Measurements from ENCODE around the gene NEK7. TPM values are rescaled to one million over a fixed set of nuclear protein-coding genes. Genes with fewer than 3 reads are reported as not detected.

The NEK7 gene
- total RNA-seq, 3 donors from 2014 or later, result 82.3 to 187 (median 105) TPM

DNA sequence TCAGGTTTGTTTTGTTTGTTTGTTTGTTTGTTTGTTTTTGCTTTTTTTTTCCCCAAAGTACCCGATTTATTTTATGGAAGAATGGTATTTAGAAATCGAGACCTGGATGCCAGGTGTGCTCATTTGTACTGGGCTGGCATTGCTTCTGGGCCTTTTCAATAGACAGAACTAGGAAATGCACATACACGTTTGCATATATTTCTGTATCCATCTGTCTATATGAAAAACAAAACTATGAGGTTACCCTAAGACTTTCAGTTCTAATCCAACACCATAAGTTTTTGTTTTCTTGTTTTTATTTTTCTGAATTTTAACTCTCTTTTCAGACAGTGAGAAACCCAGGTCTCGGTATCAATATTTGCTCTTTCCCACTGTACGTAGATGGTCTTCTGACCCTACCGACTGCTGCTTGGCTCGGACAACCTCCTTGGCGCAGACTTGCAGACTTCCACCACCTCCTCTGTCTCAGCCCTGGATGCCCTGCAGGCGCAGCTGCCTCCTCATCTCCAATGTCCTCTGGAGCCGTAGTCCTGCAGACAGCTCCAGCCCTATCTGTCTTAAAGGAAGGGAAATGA is 171.7 kb downstream of the NEK7 start:
- DNase-seq (ENCODE audit: low spot score in 2 of 2), result no peak
- Histone ChIP-seq H3K9me3 (no peaks in the 10 kb centered on the region), H3K4me1 (no peaks in the 10 kb centered on the region), H3K27ac (no peak overlapping the region), H3K27me3 (no peaks in the 10 kb centered on the region), H3K4me3 (no peak overlapping the region), H3K36me3 (no peaks in the 10 kb centered on the region)
- intact Hi-C loops (cut with DNase I; ENCODE audit: low total_unique reads), result no loop called here
- TF ChIP-seq POLR2AphosphoS5 (IDR thresholded peaks at IDR 0.05) (no peak), POLR2A (IDR thresholded peaks at IDR 0.05) (no peak)
- TF ChIP-seq, protein P1, sequence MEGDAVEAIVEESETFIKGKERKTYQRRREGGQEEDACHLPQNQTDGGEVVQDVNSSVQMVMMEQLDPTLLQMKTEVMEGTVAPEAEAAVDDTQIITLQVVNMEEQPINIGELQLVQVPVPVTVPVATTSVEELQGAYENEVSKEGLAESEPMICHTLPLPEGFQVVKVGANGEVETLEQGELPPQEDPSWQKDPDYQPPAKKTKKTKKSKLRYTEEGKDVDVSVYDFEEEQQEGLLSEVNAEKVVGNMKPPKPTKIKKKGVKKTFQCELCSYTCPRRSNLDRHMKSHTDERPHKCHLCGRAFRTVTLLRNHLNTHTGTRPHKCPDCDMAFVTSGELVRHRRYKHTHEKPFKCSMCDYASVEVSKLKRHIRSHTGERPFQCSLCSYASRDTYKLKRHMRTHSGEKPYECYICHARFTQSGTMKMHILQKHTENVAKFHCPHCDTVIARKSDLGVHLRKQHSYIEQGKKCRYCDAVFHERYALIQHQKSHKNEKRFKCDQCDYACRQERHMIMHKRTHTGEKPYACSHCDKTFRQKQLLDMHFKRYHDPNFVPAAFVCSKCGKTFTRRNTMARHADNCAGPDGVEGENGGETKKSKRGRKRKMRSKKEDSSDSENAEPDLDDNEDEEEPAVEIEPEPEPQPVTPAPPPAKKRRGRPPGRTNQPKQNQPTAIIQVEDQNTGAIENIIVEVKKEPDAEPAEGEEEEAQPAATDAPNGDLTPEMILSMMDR (IDR thresholded peaks at IDR 0.05), result no peak

DNA sequence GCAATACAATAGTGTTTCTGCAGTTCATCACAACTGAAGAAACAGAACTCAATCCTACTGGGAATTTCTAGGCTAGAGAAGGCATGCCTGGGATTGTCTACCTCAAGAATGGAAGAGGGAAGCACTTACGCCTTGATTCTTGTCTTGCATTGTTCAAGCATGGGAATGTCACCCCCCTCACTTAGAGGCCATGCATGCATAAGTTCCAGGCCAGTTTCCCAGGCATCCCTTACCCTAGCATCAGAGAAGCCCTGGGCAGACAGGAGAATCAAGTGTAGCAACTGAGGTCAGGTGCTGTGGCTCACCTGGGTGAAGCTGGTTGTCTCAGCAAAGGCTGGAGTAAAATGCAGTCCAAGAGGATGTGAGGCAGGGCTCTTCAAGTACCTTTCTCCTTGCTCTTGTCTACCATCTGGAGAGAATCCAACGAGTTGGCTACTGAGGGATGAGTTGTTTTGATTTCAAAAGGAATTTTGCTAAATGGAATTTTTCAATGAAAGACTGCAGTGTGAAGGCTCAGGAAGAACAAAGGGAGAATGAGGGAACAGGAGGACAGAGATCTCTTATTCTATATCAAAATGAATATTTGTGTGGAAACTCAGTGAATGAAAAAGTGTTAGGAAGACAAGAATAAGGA is 174.3 kb downstream of the NEK7 start:
- Histone ChIP-seq H3K9me3 (no peaks in the 10 kb centered on the region), H3K4me3 (no peak overlapping the region), H3K36me3 (no peaks in the 10 kb centered on the region), H3K4me1 (no peaks in the 10 kb centered on the region), H3K27ac (no peak overlapping the region), H3K27me3 (no peaks in the 10 kb centered on the region)
- TF ChIP-seq, protein P1 (IDR thresholded peaks at IDR 0.05), result no peak
- TF ChIP-seq POLR2A (IDR thresholded peaks at IDR 0.05), result no peak
- no peak for TF ChIP-seq POLR2AphosphoS5 (IDR thresholded peaks at IDR 0.05)
- intact Hi-C loops (cut with DNase I; ENCODE audit: low total_unique reads), result no loop called here
- DNase-seq (ENCODE audit: low spot score in 2 of 2), result no peak

DNA sequence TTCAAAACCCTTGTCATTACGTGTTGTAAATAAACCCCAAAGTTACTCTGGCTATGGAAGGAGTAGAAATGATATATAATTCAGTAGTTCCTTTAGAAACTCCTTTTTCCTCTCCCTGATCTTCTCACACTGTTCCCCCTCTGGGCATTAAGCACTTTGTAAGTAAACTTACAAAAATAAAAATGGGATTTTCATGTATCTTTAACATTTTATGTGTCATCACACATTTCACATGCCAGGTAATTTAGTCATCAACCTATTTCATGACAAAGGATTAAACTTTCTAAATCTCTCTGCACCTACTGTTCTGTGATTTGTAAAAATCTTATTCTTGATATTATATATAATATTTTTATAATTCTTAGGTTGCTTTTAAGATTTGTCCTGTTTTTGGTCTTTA is 176.9 kb downstream of the NEK7 start:
- Histone ChIP-seq H3K27ac (no peak overlapping the region), H3K27me3 (no peaks in the 10 kb centered on the region), H3K4me3 (no peak overlapping the region), H3K36me3 (no peaks in the 10 kb centered on the region), H3K9me3 (no peaks in the 10 kb centered on the region), H3K4me1 (no peaks in the 10 kb centered on the region)
- no peak for DNase-seq (ENCODE audit: low spot score in 2 of 2)
- TF ChIP-seq POLR2AphosphoS5 (IDR thresholded peaks at IDR 0.05) (no peak), POLR2A (IDR thresholded peaks at IDR 0.05) (no peak)
- TF ChIP-seq, protein P1 (IDR thresholded peaks at IDR 0.05), result no peak
- intact Hi-C loops (cut with DNase I; ENCODE audit: low total_unique reads), result no loop called here

DNA sequence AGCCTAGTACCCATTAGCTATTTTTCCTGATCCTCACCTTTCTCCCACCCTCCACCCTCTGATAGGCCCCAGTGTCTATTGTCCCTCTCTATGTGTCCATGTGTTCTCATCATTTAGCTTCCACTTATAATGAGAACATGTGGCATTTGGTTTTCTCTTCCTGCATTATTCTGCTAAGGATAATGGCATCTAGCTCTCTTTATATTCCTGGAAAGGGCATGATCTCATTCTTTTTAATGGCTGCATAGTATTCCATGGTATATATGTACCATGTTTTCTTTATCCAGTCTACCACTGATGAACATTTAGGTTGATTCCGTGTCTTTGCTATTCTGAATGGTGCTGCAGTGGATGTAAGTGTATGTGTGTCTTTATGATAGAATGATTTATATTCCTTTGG is 178.9 kb downstream of the NEK7 start:
- no peaks in the 10 kb centered on the region for H3K9me3 ChIP-seq
- no peaks in the 10 kb centered on the region for H3K27me3 ChIP-seq
- intact Hi-C loops (cut with DNase I; ENCODE audit: low total_unique reads), result no loop called here
- DNase-seq (ENCODE audit: low spot score in 2 of 2), result no peak
- no peak overlapping the region for H3K4me3 ChIP-seq
- H3K27ac ChIP-seq, result no peak overlapping the region
- no peaks in the 10 kb centered on the region for H3K4me1 ChIP-seq
- no peaks in the 10 kb centered on the region for H3K36me3 ChIP-seq
- no peak for TF ChIP-seq POLR2A (IDR thresholded peaks at IDR 0.05)
- TF ChIP-seq POLR2AphosphoS5 (IDR thresholded peaks at IDR 0.05), result no peak
- TF ChIP-seq, protein P1 (IDR thresholded peaks at IDR 0.05), result no peak

DNA sequence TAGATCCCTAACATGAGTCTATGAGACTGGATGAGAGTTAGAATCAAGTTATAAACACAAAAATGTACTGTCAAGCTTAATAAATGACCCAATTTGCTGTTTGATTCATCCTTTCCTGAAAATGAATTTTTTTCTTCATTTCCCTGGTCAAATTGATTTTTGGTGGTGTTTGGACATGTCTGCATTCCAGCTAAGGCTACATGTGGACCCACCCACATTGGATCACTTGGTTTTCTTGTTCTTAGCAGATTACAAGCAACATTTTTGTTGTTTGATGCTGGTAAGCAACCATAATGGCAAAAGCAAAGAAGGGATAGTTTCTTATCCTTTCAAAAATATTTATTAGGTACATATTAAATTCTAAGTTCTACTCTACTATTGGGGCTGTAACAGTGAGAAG is 181.1 kb downstream of the NEK7 start:
- H3K36me3 ChIP-seq, result no peaks in the 10 kb centered on the region
- H3K27me3 ChIP-seq, result no peaks in the 10 kb centered on the region
- H3K27ac ChIP-seq, result no peak overlapping the region
- TF ChIP-seq, protein P1 (IDR thresholded peaks at IDR 0.05), result no peak
- TF ChIP-seq POLR2A (IDR thresholded peaks at IDR 0.05), result no peak
- no peak for TF ChIP-seq POLR2AphosphoS5 (IDR thresholded peaks at IDR 0.05)
- no peaks in the 10 kb centered on the region for H3K4me1 ChIP-seq
- intact Hi-C loops (cut with DNase I; ENCODE audit: low total_unique reads), result no loop called here
- no peaks in the 10 kb centered on the region for H3K9me3 ChIP-seq
- no peak for DNase-seq (ENCODE audit: low spot score in 2 of 2)
- no peak overlapping the region for H3K4me3 ChIP-seq
